Tibial nerve (tissue), 4 donors: Measurements from ENCODE around the gene ZFPL1.

Experiments
- CTCF ChIP-seq, 5 experiments: fragments of 200-600 bp in 3 of 5; fragments of 450-650 bp in 2 of 5; sonication (generic) in 3 of 5; IDR thresholded peaks; one replicate each; pipeline ENCODE4 v1.5.1; 2016 to 2019; ENCODE audit warnings: antibody characterized with exemption in 5 of 5, mild to moderate bottlenecking in 3 of 5, moderate library complexity in 2 of 5
- EP300 ChIP-seq, 2 donors: sonication (generic); formaldehyde crosslinking; IDR thresholded peaks; one replicate each; pipeline ENCODE4 v1.6.1; 2017; ENCODE audit warnings: antibody characterized with exemption in 2 of 2, mild to moderate bottlenecking in 1 of 2
- POLR2A ChIP-seq, 2 donors: fragments of 450-650 bp; IDR thresholded peaks; one replicate each; pipeline ENCODE4 v1.6.1; 2017; ENCODE audit warnings: antibody characterized with exemption in 2 of 2, mild to moderate bottlenecking in 2 of 2, moderate library complexity in 2 of 2

- TF ChIP-seq POLR2A (IDR thresholded peaks at IDR 0.05), result no peak
- TF ChIP-seq CTCF (IDR thresholded peaks at IDR 0.05), result no peak
- TF ChIP-seq EP300 (IDR thresholded peaks at IDR 0.05), result no peak
Observed at GRCh38 chr11:65072631-65072966, 11.4 kb upstream of the ZFPL1 start.
